Osteoblast (primary cell): ENCODE data around the gene ETV1. TPM values are rescaled to one million over a fixed set of nuclear protein-coding genes. Genes with fewer than 3 reads are reported as not detected.

Source experiments
- DNase-seq: peaks from one replicate; pipeline ENCODE4 v3.0.0; 2011; ENCODE audit warnings: low spot score, mixed read lengths; ENCODE audit not compliant: insufficient read length; ENCODE audit errors: missing footprints
- H2AFZ ChIP-seq: 2 replicates; pipeline ENCODE4 v1.6.0; 2011; ENCODE audit warnings: mild to moderate bottlenecking, low read length
- H3K27ac ChIP-seq: 2 replicates; pipeline ENCODE4 v1.5.1; 2011; ENCODE audit warnings: mild to moderate bottlenecking, low read depth, low read length, moderate library complexity
- H3K27me3 ChIP-seq: 2 replicates; pipeline ENCODE4 v1.6.0; 2012; ENCODE audit warnings: mild to moderate bottlenecking, control low read depth, inconsistent platforms, low read length, moderate library complexity; ENCODE audit not compliant: insufficient read depth
- H3K36me3 ChIP-seq: 2 replicates; pipeline ENCODE4 v1.5.1; 2011; ENCODE audit warnings: mild to moderate bottlenecking, low read length, control low read depth, moderate library complexity; ENCODE audit not compliant: insufficient read depth
- H3K4me1 ChIP-seq: 2 replicates; pipeline ENCODE4 v1.5.1; 2011; ENCODE audit warnings: mild to moderate bottlenecking, low read length, control low read depth, moderate library complexity; ENCODE audit not compliant: insufficient read depth
- H3K4me2 ChIP-seq: 2 replicates; pipeline ENCODE4 v1.6.0; 2011; ENCODE audit warnings: mild to moderate bottlenecking, low read length; ENCODE audit not compliant: insufficient read depth
- H3K4me3 ChIP-seq: fragments of 200-600 bp; sonication (generic); 3 replicates; pipeline ENCODE4 v1.5.1; 2012; ENCODE audit warnings: mild to moderate bottlenecking, low read length, inconsistent platforms; ENCODE audit not compliant: insufficient read depth
- H3K79me2 ChIP-seq: 2 replicates; pipeline ENCODE4 v1.6.0; 2012; ENCODE audit warnings: mild to moderate bottlenecking, low read length, control low read depth, inconsistent platforms; ENCODE audit not compliant: insufficient read depth
- H3K9me3 ChIP-seq: 2 replicates; pipeline ENCODE4 v1.5.1; 2011; ENCODE audit warnings: low read depth, low read length, control low read depth
- H4K20me1 ChIP-seq: 2 replicates; pipeline ENCODE4 v1.6.0; 2012; ENCODE audit warnings: mild to moderate bottlenecking, low read length, control low read depth; ENCODE audit not compliant: insufficient read depth
- total RNA-seq: library from RNA; depleted of rRNA; stranded (reverse); fragments of >200 nt; gene quantifications from 2 replicates; pipeline ENCODE4 v1.2.3, GENCODE V29; 2012
- TF ChIP-seq, protein P1 (sequence below): IDR thresholded peaks from 2 replicates; pipeline ENCODE4 v1.5.1; 2011; ENCODE audit warnings: mild to moderate bottlenecking, low read depth, low read length, moderate library complexity; ENCODE audit errors: extremely low read depth

Gene ETV1
- total RNA-seq, 1 donor = 15.9 TPM

DNA sequence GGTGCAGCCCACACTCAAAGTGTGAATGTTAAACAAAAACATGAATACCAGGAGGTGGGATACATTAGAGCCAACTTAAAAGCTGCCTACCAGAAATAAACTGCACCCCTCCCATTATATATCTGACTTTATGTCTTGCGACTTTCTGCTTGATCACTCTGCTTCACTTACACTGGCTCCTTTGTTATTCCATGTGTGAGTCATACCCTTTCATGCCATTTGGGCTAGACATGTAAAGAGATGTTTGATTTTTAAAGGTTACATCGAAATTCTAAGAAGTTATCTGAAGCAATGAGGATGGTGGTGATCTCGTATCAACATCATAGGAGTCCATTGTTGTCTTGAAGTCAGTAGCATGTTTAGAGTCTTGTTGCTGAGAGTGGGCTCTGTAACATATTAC lies 31.6 kb upstream of the ETV1 start:
- H2AFZ ChIP-seq = peak overlapping the region; percentile 3

DNA sequence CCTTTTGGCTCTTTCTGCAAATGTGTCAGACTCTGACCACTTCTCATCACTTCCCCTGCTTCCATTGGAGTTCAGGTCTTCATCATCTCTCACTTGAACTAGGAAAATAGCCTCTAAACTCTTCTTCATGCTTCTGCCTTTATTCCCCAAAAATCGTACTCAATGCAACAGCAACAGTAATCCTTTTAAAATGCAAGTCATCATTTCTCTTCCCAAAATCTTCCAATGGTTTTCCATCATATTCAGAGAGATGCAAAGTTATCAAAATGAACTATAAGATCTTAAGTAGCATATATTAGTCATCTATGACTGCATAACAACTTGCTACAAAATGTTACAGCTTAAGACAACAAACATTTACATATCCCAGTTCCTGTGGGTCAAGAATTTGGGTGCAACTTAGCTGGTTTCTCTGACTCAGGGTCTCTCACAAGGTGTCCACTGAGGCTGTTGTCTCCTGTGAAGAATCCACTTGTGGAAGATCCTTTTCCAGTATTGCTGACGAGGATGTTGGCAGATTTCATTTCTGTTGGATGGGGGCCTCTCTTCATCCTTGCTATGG lies 31.0 kb upstream of the ETV1 start:
- Histone ChIP-seq H3K4me2 (peak overlapping the region; percentile 20), H2AFZ (peak overlapping the region; percentile 3), H3K36me3 (no peaks in the 10 kb centered on the region), H4K20me1 (no peaks in the 10 kb centered on the region), H3K27me3 (no peaks in the 10 kb centered on the region), H3K4me1 (peaks cover 19% of the 10 kb centered on the region), H3K27ac (no peak overlapping the region), H3K4me3 (no peak overlapping the region), H3K9me3 (no peaks in the 10 kb centered on the region), H3K79me2 (no peaks in the 10 kb centered on the region)
- TF ChIP-seq, protein P1, sequence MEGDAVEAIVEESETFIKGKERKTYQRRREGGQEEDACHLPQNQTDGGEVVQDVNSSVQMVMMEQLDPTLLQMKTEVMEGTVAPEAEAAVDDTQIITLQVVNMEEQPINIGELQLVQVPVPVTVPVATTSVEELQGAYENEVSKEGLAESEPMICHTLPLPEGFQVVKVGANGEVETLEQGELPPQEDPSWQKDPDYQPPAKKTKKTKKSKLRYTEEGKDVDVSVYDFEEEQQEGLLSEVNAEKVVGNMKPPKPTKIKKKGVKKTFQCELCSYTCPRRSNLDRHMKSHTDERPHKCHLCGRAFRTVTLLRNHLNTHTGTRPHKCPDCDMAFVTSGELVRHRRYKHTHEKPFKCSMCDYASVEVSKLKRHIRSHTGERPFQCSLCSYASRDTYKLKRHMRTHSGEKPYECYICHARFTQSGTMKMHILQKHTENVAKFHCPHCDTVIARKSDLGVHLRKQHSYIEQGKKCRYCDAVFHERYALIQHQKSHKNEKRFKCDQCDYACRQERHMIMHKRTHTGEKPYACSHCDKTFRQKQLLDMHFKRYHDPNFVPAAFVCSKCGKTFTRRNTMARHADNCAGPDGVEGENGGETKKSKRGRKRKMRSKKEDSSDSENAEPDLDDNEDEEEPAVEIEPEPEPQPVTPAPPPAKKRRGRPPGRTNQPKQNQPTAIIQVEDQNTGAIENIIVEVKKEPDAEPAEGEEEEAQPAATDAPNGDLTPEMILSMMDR = no peak
- DNase-seq = no peak

More for the DNA sequence above, 31.6 kb upstream of the ETV1 start:
- H3K27ac ChIP-seq = peak overlapping the region; percentile 6
- H3K36me3 ChIP-seq = no peaks in the 10 kb centered on the region
- H3K4me1 ChIP-seq = peaks cover 19% of the 10 kb centered on the region
- H3K4me3 ChIP-seq = no peak overlapping the region
- no peaks in the 10 kb centered on the region for H3K79me2 ChIP-seq
- H3K27me3 ChIP-seq = no peaks in the 10 kb centered on the region
- no peaks in the 10 kb centered on the region for H4K20me1 ChIP-seq
- no peaks in the 10 kb centered on the region for H3K9me3 ChIP-seq
- peak; percentile 3 for DNase-seq
- TF ChIP-seq, protein P1 = no peak
- H3K4me2 ChIP-seq = peak overlapping the region; percentile 20

DNA sequence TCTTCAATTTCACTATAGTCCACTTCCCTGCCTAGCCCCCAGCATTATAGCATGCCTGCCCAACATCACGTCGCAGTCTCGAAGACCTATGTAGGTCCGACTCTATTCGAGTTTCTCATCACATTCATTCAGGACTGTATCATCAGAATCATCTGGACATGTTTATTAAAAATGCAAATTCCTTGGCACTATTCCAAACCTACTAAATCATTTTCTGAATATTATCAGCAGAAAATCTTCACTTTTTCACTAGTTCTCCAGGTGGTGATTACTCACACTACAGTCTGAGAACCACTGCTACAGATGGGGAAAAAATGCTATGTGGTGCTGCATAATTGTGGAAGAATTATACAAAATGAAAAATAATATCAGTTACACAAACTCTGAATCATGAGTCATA lies 29.3 kb upstream of the ETV1 start:
- no peaks in the 10 kb centered on the region for H4K20me1 ChIP-seq
- no peaks in the 10 kb centered on the region for H3K9me3 ChIP-seq
- no peaks in the 10 kb centered on the region for H3K79me2 ChIP-seq
- H2AFZ ChIP-seq = no peak overlapping the region
- no peaks in the 10 kb centered on the region for H3K36me3 ChIP-seq
- no peak overlapping the region for H3K4me3 ChIP-seq
- no peak overlapping the region for H3K27ac ChIP-seq
- H3K27me3 ChIP-seq = no peaks in the 10 kb centered on the region
- H3K4me1 ChIP-seq = peaks cover 19% of the 10 kb centered on the region
- H3K4me2 ChIP-seq = no peak overlapping the region
- TF ChIP-seq, protein P1 = no peak
- DNase-seq = no peak

DNA sequence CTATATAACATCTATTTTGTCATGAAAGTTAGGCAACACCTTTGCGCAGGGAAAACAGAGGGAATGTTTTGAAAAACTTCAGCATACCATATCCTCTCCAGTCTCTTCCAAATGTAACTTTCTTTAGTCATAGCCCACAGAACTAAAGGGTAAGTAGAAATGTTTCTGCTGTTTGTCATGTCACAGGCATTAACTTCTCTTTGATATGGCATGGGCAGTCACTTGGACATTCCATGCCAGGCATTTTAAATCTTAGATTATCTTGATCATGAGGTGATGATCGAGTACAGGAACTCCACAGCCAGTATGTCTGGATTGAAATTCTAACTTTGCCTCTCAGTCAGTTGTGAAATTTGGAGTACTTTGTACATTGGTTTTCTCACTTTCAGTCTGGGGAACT lies 27.5 kb upstream of the ETV1 start:
- Histone ChIP-seq H3K79me2 (no peaks in the 10 kb centered on the region), H3K4me1 (peaks cover 19% of the 10 kb centered on the region)

More for the DNA sequence above, 27.5 kb upstream of the ETV1 start:
- Histone ChIP-seq H3K36me3 (no peaks in the 10 kb centered on the region), H3K4me3 (peak overlapping the region; percentile 11), H4K20me1 (no peaks in the 10 kb centered on the region), H3K27ac (peak overlapping the region; percentile 41), H3K4me2 (peak overlapping the region; percentile 38), H3K9me3 (no peaks in the 10 kb centered on the region), H2AFZ (peak overlapping the region; percentile 71), H3K27me3 (no peaks in the 10 kb centered on the region)
- TF ChIP-seq, protein P1 = no peak
- peak; percentile 81 for DNase-seq
